Adrenal gland (tissue), 12 donors: Measurements from ENCODE around the gene ARHGEF7. TPM values are rescaled to one million over a fixed set of nuclear protein-coding genes. Genes with fewer than 3 reads are reported as not detected.

Source experiments
- DNase-seq, 7 donors: peaks; one replicate each; pipeline ENCODE4 v3.0.0-alpha.2; 2019 to 2020
- H3K27ac ChIP-seq, 5 donors: fragments of 200-600 bp; sonication (generic) in 4 of 5; 1 replicate in 3 of 5; 2 replicates in 2 of 5; pipeline versions ENCODE4 v1.5.1 to v1.8.0; 2016 to 2020; ENCODE audit warnings: mild to moderate bottlenecking in 1 of 5
- H3K27me3 ChIP-seq: fragments of 200-600 bp; 2 replicates; pipeline ENCODE4 v1.8.0; 2021
- H3K36me3 ChIP-seq, 2 donors: fragments of 200-600 bp; replicated peaks in 1 of 2; 1 replicate in 1 of 2; 2 replicates in 1 of 2; pipeline versions ENCODE4 v1.5.1 to v1.8.0; 2018 to 2022
- H3K4me1 ChIP-seq, 2 donors: fragments of 200-600 bp; replicated peaks in 1 of 2; 1 replicate in 1 of 2; 2 replicates in 1 of 2; pipeline versions ENCODE4 v1.5.1 to v1.8.0; 2018 to 2021
- H3K4me3 ChIP-seq, 4 donors: fragments of 200-600 bp; sonication (generic) in 3 of 4; one replicate each; pipeline ENCODE4 v1.5.1; 2016 to 2018
- H3K9me3 ChIP-seq, 3 donors: fragments of 200-600 bp; sonication (generic) in 1 of 3; replicated peaks in 1 of 3; 1 replicate in 2 of 3; 2 replicates in 1 of 3; pipeline versions ENCODE4 v1.5.1 to v1.8.0; 2016 to 2021
- CTCF ChIP-seq, 6 experiments: fragments of 450-650 bp in 4 of 6; fragments of 200-600 bp in 2 of 6; sonication (generic) in 1 of 6; IDR thresholded peaks; 1 replicate in 5 of 6; 2 replicates in 1 of 6; pipeline versions ENCODE4 v1.5.1 to v1.8.0; 2016 to 2021; ENCODE audit warnings: antibody characterized with exemption in 6 of 6, mild to moderate bottlenecking in 2 of 6, moderate library complexity in 1 of 6
- POLR2A ChIP-seq, 2 donors: fragments of 450-650 bp; IDR thresholded peaks; one replicate each; pipeline ENCODE4 v1.6.1; 2017; ENCODE audit warnings: antibody characterized with exemption in 2 of 2, mild to moderate bottlenecking in 2 of 2, moderate library complexity in 1 of 2
- WGBS, 4 donors: extraction: QIAGEN DNeasy Blood & Tissue Kit in 2 of 4; methylation state at CpG; one replicate each; pipeline versions ENCODE4 v1.1.5 to v1.1.7; 2013 to 2017; 5-methylcytosine and 5-hydroxymethylcytosine counted together
- intact Hi-C, 2 donors: fragments of 100-400 bp; cut with DNase I; formaldehyde crosslinking; loops; one replicate each; pipeline versions ENCODE4 v1.14.1 to v1.15.0; 2022 to 2023
- polyA plus RNA-seq, 3 donors: library from polyadenylated mRNA; stranded (reverse); fragments of 200-250 nt in 2 of 3; fragments of 350-450 nt in 1 of 3; fragmentation: Illumina TruSeq in 1 of 3; extraction: RNeasy Lipid Tissue Mini Kit (QIAGEN cat#74804) in 1 of 3; gene quantifications; one replicate each; pipeline ENCODE4 v1.2.3, GENCODE V29; 2013 to 2014
- total RNA-seq, 9 donors: library from RNA; depleted of rRNA in 4 of 9; stranded (reverse); fragments of >200 nt in 4 of 9; fragments of 120-200 nt in 1 of 9; fragmentation: NEBNext Ultra II Directional in 1 of 9; extraction: Animal tissue kit (Norgen Biotek cat#: 25700) in 1 of 9; gene quantifications; one replicate each; pipeline versions ENCODE4 v1.1.0 to v1.2.4, GENCODE V29; 2013 to 2023
- donor health status: healthy with polysubstance abuse.
- donor health status: Bipolar disorder and iron deficiency.
- donor health status: DM: yes; HTN: yes; CAD: no.
- donor health status: DM: no; HTN: no; CAD: no.
- donor health status: DM: no; HTN: no; CAD: no.
- donor health status: DM: yes; HTN: yes; CAD: no.

The ARHGEF7 gene
- total and polyA plus RNA-seq, 12 donors: 25.3 to 69.3 (median 53.2) TPM

GRCh38 chr13:111117289-111117688, 2.2 kb downstream of the ARHGEF7 start:
- Histone ChIP-seq H3K27ac (no peak overlapping the region), H3K36me3 (no peaks in the 10 kb centered on the region), H3K4me3 (no peak overlapping the region), H3K9me3 (no peaks in the 10 kb centered on the region), H3K4me1 (peaks cover 0 to 10% of the 10 kb centered on the region in 2 donors), H3K27me3 (no peaks in the 10 kb centered on the region)
- intact Hi-C loops: no loop called here
- TF ChIP-seq POLR2A (IDR thresholded peaks at IDR 0.05): no peak
- no peak for TF ChIP-seq CTCF (IDR thresholded peaks at IDR 0.05)
- no peak for DNase-seq
- 79 to 91% (median 89%) methylated on average over 5 of the region's 5 CpGs for WGBS, 4 donors

- Histone ChIP-seq H3K4me1 (peaks cover 0 to 10% of the 10 kb centered on the region in 2 donors), H3K27ac (no peak overlapping the region), H3K27me3 (no peaks in the 10 kb centered on the region), H3K4me3 (no peak overlapping the region), H3K36me3 (no peaks in the 10 kb centered on the region), H3K9me3 (no peaks in the 10 kb centered on the region)
- TF ChIP-seq POLR2A (IDR thresholded peaks at IDR 0.05) (no peak), CTCF (IDR thresholded peaks at IDR 0.05) (no peak)
- WGBS, 4 donors: 86 to 92% (median 88%) methylated on average over 10 of the region's 10 CpGs
- DNase-seq: no peak
- intact Hi-C loops: no loop called here
Measured at GRCh38 chr13:111117961-111118360, 2.9 kb downstream of the ARHGEF7 start.

GRCh38 chr13:111118898-111119607, 3.9 kb downstream of the ARHGEF7 start:
- Histone ChIP-seq H3K36me3 (no peaks in the 10 kb centered on the region), H3K4me1 (peaks cover 0 to 9% of the 10 kb centered on the region in 2 donors), H3K4me3 (no peak overlapping the region), H3K9me3 (no peaks in the 10 kb centered on the region), H3K27ac (no peak overlapping the region), H3K27me3 (no peaks in the 10 kb centered on the region)
- no peak for DNase-seq
- WGBS, 4 donors: 91 to 93% (median 92%) methylated on average over 7 to 9 of the region's 9 CpGs
- no peak for TF ChIP-seq CTCF (IDR thresholded peaks at IDR 0.05)
- intact Hi-C loops: no loop called here

GRCh38 chr13:111119966-111120365, 4.9 kb downstream of the ARHGEF7 start:
- H3K27me3 ChIP-seq: no peaks in the 10 kb centered on the region
- peaks cover 0 to 3% of the 10 kb centered on the region in 2 donors for H3K4me1 ChIP-seq
- H3K36me3 ChIP-seq: no peaks in the 10 kb centered on the region
- no peak for DNase-seq
- no peak overlapping the region for H3K4me3 ChIP-seq
- intact Hi-C loops: no loop called here
- H3K27ac ChIP-seq: no peak overlapping the region
- TF ChIP-seq POLR2A (IDR thresholded peaks at IDR 0.05) (no peak), CTCF (IDR thresholded peaks at IDR 0.05) (no peak)
- H3K9me3 ChIP-seq: no peaks in the 10 kb centered on the region
